H1 (cell line): ENCODE results near the gene LTC4S. TPM values are rescaled to one million over a fixed set of nuclear protein-coding genes. Genes with fewer than 3 reads are reported as not detected.

Experiments used
- EZH2 ChIP-seq: fragments of 200-600 bp; sonication (generic); IDR thresholded peaks from 2 replicates; pipeline ENCODE4 v1.7.1; 2012; ENCODE audit warnings: low read depth, mild to moderate bottlenecking, moderate library complexity, low read length, inconsistent platforms; ENCODE audit not compliant: severe bottlenecking
- RNF2 ChIP-seq: fragments of 200-900, 300-1000 bp; sonication (generic); IDR thresholded peaks from 2 replicates; pipeline ENCODE4 v1.7.1; 2016; ENCODE audit warnings: borderline replicate concordance, low read depth, mild to moderate bottlenecking, antibody characterized with exemption, low read length; ENCODE audit not compliant: poor library complexity, severe bottlenecking; ENCODE audit errors: missing control alignments
- polyA plus RNA-seq, 7 experiments: library from polyadenylated mRNA; depleted of rRNA in 3 of 7; stranded (reverse) in 5 of 7; unstranded in 2 of 7; fragments of >200 nt in 5 of 7; fragments of 200-250 nt in 2 of 7; gene quantifications; 1 replicate in 5 of 7; 2 replicates in 1 of 7; 4 replicates in 1 of 7; pipeline versions ENCODE4 v1.2.1 to v1.2.3, GENCODE V29; 2011 to 2013; ENCODE audit warnings: missing spikeins in 2 of 7, mixed read lengths in 2 of 7
- total RNA-seq: library from RNA; stranded (reverse); fragmentation: NEBNext Ultra II Directional; extraction: Animal tissue kit (Norgen Biotek cat#: 25700); gene quantifications from 2 replicates; pipeline ENCODE4 v1.2.1, GENCODE V29; 2021
- TF ChIP-seq, protein P1 (sequence below): fragments of 300-600 bp; sonication (generic); IDR thresholded peaks from 2 replicates; pipeline ENCODE4 v1.7.1; 2012; ENCODE audit warnings: low read length, moderate library complexity, mild to moderate bottlenecking, inconsistent platforms; ENCODE audit not compliant: insufficient replicate concordance

The LTC4S gene
- total and polyA plus RNA-seq, 2 of the 8 experiments (the other 6 are each of a cell fraction or from before 2014, with no cell fraction given): 2.2 to 3.7 TPM

DNA sequence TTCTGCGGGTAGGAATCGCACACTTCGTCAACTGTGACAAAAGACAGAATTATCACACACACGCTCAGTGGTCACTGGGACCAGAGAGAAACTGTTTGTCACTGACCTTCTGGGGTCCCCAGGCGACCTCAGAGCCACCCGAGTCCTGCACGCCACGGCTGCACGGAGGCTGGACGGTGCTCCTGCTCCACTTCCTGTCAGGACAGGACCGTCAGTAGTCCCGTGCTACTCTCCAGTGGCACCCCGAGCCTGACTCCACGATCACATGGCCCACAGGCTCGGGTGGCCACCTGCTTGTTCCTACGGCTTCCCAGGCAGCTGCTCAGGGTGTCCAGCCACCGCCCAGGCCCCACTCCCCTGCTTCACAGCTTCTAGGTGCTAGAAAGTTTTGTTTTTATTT, 47.0 kb downstream of the LTC4S start (continued):
- TF ChIP-seq, protein P1, sequence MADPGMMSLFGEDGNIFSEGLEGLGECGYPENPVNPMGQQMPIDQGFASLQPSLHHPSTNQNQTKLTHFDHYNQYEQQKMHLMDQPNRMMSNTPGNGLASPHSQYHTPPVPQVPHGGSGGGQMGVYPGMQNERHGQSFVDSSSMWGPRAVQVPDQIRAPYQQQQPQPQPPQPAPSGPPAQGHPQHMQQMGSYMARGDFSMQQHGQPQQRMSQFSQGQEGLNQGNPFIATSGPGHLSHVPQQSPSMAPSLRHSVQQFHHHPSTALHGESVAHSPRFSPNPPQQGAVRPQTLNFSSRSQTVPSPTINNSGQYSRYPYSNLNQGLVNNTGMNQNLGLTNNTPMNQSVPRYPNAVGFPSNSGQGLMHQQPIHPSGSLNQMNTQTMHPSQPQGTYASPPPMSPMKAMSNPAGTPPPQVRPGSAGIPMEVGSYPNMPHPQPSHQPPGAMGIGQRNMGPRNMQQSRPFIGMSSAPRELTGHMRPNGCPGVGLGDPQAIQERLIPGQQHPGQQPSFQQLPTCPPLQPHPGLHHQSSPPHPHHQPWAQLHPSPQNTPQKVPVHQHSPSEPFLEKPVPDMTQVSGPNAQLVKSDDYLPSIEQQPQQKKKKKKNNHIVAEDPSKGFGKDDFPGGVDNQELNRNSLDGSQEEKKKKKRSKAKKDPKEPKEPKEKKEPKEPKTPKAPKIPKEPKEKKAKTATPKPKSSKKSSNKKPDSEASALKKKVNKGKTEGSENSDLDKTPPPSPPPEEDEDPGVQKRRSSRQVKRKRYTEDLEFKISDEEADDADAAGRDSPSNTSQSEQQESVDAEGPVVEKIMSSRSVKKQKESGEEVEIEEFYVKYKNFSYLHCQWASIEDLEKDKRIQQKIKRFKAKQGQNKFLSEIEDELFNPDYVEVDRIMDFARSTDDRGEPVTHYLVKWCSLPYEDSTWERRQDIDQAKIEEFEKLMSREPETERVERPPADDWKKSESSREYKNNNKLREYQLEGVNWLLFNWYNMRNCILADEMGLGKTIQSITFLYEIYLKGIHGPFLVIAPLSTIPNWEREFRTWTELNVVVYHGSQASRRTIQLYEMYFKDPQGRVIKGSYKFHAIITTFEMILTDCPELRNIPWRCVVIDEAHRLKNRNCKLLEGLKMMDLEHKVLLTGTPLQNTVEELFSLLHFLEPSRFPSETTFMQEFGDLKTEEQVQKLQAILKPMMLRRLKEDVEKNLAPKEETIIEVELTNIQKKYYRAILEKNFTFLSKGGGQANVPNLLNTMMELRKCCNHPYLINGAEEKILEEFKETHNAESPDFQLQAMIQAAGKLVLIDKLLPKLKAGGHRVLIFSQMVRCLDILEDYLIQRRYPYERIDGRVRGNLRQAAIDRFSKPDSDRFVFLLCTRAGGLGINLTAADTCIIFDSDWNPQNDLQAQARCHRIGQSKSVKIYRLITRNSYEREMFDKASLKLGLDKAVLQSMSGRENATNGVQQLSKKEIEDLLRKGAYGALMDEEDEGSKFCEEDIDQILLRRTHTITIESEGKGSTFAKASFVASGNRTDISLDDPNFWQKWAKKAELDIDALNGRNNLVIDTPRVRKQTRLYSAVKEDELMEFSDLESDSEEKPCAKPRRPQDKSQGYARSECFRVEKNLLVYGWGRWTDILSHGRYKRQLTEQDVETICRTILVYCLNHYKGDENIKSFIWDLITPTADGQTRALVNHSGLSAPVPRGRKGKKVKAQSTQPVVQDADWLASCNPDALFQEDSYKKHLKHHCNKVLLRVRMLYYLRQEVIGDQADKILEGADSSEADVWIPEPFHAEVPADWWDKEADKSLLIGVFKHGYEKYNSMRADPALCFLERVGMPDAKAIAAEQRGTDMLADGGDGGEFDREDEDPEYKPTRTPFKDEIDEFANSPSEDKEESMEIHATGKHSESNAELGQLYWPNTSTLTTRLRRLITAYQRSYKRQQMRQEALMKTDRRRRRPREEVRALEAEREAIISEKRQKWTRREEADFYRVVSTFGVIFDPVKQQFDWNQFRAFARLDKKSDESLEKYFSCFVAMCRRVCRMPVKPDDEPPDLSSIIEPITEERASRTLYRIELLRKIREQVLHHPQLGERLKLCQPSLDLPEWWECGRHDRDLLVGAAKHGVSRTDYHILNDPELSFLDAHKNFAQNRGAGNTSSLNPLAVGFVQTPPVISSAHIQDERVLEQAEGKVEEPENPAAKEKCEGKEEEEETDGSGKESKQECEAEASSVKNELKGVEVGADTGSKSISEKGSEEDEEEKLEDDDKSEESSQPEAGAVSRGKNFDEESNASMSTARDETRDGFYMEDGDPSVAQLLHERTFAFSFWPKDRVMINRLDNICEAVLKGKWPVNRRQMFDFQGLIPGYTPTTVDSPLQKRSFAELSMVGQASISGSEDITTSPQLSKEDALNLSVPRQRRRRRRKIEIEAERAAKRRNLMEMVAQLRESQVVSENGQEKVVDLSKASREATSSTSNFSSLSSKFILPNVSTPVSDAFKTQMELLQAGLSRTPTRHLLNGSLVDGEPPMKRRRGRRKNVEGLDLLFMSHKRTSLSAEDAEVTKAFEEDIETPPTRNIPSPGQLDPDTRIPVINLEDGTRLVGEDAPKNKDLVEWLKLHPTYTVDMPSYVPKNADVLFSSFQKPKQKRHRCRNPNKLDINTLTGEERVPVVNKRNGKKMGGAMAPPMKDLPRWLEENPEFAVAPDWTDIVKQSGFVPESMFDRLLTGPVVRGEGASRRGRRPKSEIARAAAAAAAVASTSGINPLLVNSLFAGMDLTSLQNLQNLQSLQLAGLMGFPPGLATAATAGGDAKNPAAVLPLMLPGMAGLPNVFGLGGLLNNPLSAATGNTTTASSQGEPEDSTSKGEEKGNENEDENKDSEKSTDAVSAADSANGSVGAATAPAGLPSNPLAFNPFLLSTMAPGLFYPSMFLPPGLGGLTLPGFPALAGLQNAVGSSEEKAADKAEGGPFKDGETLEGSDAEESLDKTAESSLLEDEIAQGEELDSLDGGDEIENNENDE: no peak
- no peak for TF ChIP-seq EZH2
- no peak for TF ChIP-seq RNF2
